HG03196 (cell line): ENCODE data around the gene PLPPR4.
"Not testable (repeated sequence)": the region's sequence is repeated elsewhere in the genome, so short reads cannot be mapped to it uniquely, and the experiment has no call there.

Source experiments
- ATAC-seq: cut with Tn5 transposase; IDR thresholded peaks from one replicate; pipeline ENCODE4 v1.9.1; 2021; ENCODE audit not compliant: unreplicated experiment

The PLPPR4 gene

DNA sequence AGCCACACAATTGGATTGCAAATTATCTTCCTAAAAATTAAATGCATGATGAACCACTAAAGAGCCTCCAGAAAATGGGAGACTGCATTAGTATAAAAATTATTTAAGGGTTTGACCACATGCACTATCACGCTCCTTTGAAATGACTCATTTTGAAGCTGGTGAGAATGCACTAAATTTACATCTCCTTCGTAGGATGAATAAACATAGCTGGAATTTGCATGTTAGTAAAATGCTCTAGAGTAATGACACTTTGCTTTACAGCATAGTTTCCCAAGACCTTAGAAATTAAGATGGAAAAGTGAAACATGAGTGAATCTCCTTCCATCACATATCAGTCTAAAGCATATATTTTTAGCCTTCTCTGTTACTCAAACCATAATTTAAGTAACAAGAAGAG is 2.4 kb downstream of the PLPPR4 start:
- ATAC-seq: no peak

DNA sequence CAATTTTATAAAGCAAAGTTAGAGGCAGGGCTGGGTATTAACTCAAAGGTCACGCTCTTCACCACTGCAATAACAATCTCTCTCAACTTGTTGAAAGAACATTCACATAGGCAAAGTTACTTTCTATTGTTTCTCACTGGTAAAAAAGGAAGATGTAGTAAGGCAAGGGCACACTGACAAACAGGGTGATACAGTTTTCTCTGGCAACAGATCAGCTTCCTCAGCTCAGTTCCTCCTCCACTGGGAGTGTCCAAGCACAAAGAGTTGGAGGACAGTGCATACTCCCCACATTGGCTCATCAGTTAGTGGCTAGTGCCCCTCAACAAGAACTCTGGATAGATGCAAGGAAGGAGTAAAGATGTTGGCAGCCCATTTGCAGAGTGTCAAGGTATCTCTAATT is 3.7 kb downstream of the PLPPR4 start:
- ATAC-seq: no peak

GRCh38 chr1:99269321-99269720 is 5.0 kb downstream of the PLPPR4 start:
- no peak for ATAC-seq

DNA sequence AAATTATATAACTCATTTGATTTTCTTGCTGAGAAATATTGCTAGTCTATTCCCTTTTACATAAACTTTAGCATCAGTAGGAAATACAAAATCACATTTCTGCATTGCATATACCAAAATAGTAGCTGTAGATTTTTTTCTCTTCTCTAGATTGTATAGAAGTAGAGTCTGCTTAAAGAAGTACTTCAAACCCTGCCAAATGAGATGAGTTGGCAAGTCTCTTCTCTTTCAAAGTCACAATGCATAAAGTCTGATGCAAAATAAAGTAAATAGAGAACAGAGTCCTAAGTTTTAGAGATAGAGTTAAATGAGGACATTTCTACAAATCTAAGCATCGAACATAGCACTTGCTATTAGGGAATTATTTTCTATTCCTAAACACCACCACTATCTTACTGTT is 6.4 kb downstream of the PLPPR4 start:
- ATAC-seq: no peak

- no peak for ATAC-seq
Measured at GRCh38 chr1:99271249-99271648, 7.0 kb downstream of the PLPPR4 start.

DNA sequence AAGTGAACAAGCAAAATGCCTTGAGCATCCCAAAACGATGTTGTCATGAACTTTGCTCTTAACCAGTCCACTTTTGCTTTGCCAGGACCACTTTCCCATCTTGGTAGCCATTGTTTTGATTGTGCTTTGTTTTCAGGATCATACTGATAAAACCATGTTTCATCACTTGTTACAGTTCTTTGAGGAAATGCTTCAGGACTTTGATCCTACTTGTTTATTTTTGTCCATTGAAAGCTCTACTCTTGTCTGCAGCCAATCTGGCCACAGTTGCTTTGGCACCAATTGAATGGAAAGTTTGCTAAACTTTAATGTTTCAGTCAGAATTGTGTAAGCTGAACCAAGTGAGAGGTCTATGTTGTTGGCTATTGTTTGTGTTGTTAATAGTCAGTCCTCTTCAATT is 12.8 kb downstream of the PLPPR4 start:
- no peak for ATAC-seq

DNA sequence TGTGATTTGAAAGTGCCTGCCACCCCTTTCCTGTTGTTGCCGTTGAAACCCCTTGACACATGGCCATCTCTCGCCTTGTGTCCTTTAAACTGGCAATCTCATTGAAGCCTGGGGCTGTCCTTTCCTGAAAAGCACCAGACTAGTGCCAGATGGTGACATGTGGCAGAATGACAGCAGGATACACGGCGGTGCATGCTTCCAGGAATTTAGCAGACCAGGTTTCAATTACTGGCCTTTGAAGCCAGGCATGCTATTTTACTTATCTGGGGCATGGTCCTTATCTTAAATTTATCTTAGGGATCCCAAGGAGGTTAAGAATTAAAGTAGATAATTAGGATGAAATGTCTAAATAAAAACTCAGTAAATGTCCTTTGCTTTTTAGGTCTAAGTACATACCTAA is 15.2 kb downstream of the PLPPR4 start:
- no peak for ATAC-seq

DNA sequence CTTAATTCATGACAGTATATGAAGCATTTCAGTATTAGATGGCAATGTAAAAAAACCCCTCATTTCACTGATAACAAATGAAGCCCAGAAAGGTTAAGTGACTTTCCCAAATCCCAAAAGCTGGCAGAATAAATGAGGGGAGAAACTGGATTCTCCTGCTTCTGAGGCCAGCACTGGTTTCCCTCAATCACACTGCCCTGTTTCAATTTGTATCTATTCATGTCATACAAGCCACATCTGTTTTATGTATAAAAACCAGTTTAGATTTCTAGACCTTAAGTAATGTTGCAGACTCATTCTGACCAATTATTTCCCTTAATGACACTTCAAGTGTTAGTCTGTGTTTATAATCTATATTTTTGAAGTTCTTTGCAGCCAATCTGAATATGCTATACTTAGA is 16.8 kb downstream of the PLPPR4 start:
- no peak for ATAC-seq

GRCh38 chr1:99282536-99282935 is 18.2 kb downstream of the PLPPR4 start:
- ATAC-seq: no peak

- ATAC-seq: not testable (repeated sequence)
Measured at GRCh38 chr1:99283521-99283920, 19.2 kb downstream of the PLPPR4 start.

DNA sequence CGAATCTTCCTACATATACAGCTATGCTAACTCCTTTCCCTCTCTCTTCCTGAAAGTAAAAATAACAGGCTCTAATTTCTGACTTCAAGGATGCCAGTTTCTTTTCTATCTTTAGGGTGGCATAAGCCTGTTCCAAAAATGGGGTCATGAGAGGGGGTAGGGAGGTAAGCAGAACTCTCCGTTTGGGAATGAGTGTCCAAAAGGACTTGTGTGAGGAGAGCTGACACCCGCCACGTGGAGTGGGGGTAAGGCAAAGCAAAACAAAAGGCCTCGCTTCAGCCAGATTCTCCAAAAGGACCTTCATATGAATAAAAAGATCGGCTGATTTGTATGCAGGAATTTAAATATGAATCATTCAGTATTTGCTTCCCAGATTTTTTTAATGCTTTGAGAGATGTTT is 28.6 kb downstream of the PLPPR4 start:
- no peak for ATAC-seq

DNA sequence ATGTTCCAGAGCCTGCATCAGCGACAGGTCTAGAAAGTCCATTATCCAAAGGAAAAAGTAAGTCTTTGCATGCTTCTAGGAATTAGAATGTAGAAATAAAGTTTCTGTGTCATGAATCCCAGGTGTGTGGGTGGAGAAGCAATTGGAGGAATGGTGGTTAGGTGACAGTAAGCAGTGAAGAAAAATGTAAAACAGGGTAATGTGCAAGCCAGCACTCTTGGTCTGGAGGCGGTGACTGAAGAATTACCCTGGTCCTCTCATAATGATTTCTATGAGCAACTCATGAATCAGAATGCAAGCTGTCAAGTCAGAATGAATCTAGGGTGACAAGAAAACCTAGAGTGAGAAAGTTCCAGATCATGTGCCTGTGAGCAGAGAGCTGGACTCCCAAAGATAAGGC is 33.6 kb downstream of the PLPPR4 start:
- no peak for ATAC-seq

DNA sequence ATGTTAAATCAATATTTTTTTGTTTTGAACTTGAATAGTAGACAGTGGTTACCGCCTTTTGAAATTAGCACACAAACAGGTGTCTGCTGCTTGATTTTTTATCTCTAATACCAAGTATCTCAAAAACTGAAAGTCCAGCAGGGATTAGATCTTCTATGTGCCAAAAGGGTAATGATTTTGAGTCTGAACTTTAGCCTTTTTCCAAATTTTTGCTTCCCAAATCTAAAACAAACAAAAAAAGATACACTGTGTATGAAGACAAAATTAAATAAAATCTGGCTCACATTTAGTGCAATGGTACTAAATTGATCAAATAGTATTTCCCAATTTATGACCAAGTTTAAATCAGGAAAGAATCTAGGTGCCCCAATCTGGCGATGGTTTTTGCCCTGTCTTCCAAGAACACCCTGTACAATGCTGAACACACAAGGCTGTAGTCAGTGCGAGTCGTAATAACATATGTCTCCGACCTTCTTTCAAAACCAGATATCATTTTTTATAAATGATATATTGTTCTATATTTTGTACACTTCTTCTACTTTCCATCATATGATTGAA is 40.5 kb downstream of the PLPPR4 start:
- ATAC-seq: no peak

DNA sequence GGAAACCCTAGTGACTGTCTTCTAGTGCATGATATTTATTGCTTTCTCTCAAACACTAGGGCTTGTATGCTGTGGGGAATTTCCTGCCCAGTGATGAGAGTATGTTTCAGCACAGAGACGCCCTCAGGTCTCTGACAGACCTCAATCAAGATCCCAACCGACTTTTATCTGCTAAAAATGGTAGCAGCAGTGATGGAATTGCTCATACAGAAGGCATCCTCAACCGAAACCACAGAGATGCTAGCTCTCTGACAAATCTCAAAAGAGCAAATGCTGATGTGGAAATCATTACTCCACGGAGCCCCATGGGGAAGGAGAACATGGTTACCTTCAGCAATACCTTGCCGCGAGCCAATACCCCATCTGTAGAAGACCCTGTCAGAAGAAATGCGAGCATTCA is 41.3 kb downstream of the PLPPR4 start:
- no peak for ATAC-seq

DNA sequence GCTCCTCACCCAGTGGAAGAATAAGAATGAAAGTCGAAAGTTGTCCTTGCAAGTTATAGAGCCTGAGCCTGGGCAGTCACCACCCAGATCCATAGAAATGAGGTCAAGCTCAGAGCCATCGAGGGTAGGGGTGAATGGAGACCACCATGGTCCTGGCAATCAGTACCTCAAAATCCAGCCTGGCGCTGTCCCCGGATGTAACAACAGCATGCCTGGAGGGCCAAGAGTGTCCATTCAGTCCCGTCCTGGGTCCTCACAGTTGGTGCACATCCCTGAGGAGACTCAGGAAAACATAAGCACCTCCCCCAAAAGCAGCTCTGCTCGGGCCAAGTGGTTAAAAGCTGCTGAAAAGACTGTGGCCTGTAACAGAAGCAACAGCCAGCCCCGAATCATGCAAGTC is 41.8 kb downstream of the PLPPR4 start:
- ATAC-seq: no peak

GRCh38 chr1:99306644-99307043 is 42.4 kb downstream of the PLPPR4 start:
- ATAC-seq: no peak

GRCh38 chr1:99315305-99315704 is 51.0 kb downstream of the PLPPR4 start:
- ATAC-seq: no peak

- ATAC-seq: no peak
Measured at GRCh38 chr1:99326215-99326949, 62.1 kb downstream of the PLPPR4 start.

GRCh38 chr1:99327357-99327756 is 63.1 kb downstream of the PLPPR4 start:
- ATAC-seq: no peak

DNA sequence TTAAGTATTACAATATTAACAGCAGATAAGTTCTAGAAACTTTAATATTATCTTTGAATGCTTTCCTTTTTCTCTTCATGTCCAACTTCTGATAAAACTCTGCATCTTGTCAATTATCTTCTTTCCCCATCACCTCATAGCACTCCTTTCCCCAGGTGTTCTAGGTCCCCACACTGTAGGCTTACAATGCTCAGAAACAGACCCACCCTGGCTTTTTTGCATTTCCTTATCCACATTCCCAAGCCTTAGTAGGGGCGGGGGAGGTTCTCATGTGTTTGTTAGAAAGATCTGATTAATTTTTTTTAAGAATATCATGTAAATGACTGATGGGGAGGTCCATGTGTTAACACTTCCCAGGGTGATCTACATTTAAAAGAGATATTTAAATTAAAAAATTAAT is 63.9 kb downstream of the PLPPR4 start:
- no peak for ATAC-seq

- ATAC-seq: no peak
Measured at GRCh38 chr1:99331083-99331482, 66.8 kb downstream of the PLPPR4 start.

DNA sequence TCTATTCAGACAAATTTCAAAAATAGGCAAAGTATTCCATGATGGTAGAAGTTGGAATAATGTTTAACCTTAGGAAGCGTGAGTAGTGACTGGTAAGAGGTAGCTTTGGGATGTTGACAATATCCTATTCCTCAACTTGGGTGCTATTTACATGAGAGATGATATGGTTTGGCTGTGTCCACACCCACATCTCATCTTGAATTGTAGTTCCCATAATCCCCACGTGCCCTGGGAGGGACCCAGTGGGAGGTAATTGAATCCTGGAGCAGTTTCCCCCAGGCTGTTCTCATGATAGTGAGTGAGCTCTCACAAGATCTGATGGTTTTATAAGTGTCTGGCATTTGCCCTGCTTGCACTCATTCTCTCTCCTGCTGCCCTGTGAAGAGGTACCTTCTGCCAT is 67.3 kb downstream of the PLPPR4 start:
- ATAC-seq: no peak

GRCh38 chr1:99332561-99332960 is 68.3 kb downstream of the PLPPR4 start:
- no peak for ATAC-seq
